ENCODE results near the gene TMTC3. TPM values are rescaled to one million over a fixed set of nuclear protein-coding genes. Genes with fewer than 3 reads are reported as not detected.

TMTC3 gene
- polyA plus RNA-seq, 1 of the 3 experiments (the other 2 are of a cell fraction), result 2.8 TPM

- no peak overlapping the region for H2AFZ ChIP-seq (ENCODE audit: low read depth)
- ChIA-PET CTCF (interaction anchor here (1.4 kb wide), 1 partner anchor 789 kb away, joined by 4 read pairs; no protein-coding TSS in a partner anchor), POLR2A (no interaction called here)
- no peak overlapping the region for H3K4me2 ChIP-seq
- no peak for DNase-seq
- H3K4me3 ChIP-seq (ENCODE audit: low read depth in 2 of 2, low read length in 1 of 2), result no peak overlapping the region
- H3K4me1 ChIP-seq (ENCODE audit: control insufficient read depth in 1 of 2, insufficient read depth in 2 of 2, low read depth in 1 of 2, low read length in 1 of 2), result no peaks in the 10 kb centered on the region
- WGBS (ENCODE audit: low lambda C conversion rate), result 78% methylated on average over 2 of the region's 2 CpGs
- no peaks in the 10 kb centered on the region for H3F3A ChIP-seq (replicated peaks; ENCODE audit: insufficient read depth)
- H3K9me2 ChIP-seq, result no peaks in the 10 kb centered on the region
- no peak for TF ChIP-seq USF1 (IDR thresholded peaks at IDR 0.05; ENCODE audit: borderline replicate concordance, low read depth)
- no peak for TF ChIP-seq MAX (IDR thresholded peaks at IDR 0.05; ENCODE audit: low read depth)
- TF ChIP-seq ZBTB33 (IDR thresholded peaks at IDR 0.05; ENCODE audit: borderline replicate concordance, low read depth), result no peak
- TF ChIP-seq FOXJ3 (CRISPR knock-in tag; IDR thresholded peaks at IDR 0.05), result no peak
- no peak for TF ChIP-seq MEF2A (IDR thresholded peaks at IDR 0.05; ENCODE audit: borderline replicate concordance, low read depth)
- TF ChIP-seq ELF1 (IDR thresholded peaks at IDR 0.05), result no peak
- no peak for TF ChIP-seq RAD21 (IDR thresholded peaks at IDR 0.05; ENCODE audit: low read length)
- no peak for TF ChIP-seq IRF3 (IDR thresholded peaks at IDR 0.05; ENCODE audit: low read depth, low read length)
- no peak for TF ChIP-seq JUND (IDR thresholded peaks at IDR 0.05)
- no peak for TF ChIP-seq MXI1 (IDR thresholded peaks at IDR 0.05; ENCODE audit: low read depth, low read length)
- TF ChIP-seq USF2 (IDR thresholded peaks at IDR 0.05; ENCODE audit: borderline replicate concordance, low read depth, low read length), result no peak
- no peak for TF ChIP-seq FOXM1 (IDR thresholded peaks at IDR 0.05; ENCODE audit: low read depth)
- no peak for TF ChIP-seq YY1 (IDR thresholded peaks at IDR 0.05; ENCODE audit: low read depth)
- TF ChIP-seq SMC3 (IDR thresholded peaks at IDR 0.05; ENCODE audit: low read depth, low read length), result no peak
- no peak for TF ChIP-seq GABPA (IDR thresholded peaks at IDR 0.05; ENCODE audit: low read depth)
- TF ChIP-seq RCOR1 (IDR thresholded peaks at IDR 0.05; ENCODE audit: low read length), result no peak
- TF ChIP-seq RXRA (IDR thresholded peaks at IDR 0.05; ENCODE audit: borderline replicate concordance, low read depth), result no peak
- no peaks in the 10 kb centered on the region for H3K9me3 ChIP-seq
- H3K9ac ChIP-seq, result no peak overlapping the region
- no peaks in the 10 kb centered on the region for H3K36me3 ChIP-seq (replicated peaks in 1 of 2; ENCODE audit: control insufficient read depth in 1 of 2, insufficient read depth in 2 of 2, low read length in 1 of 2)
- no peaks in the 10 kb centered on the region for H4K20me1 ChIP-seq (ENCODE audit: insufficient read depth)
- no peaks in the 10 kb centered on the region for H3K79me2 ChIP-seq (ENCODE audit: insufficient read depth)
- no peak overlapping the region for H3K27ac ChIP-seq (ENCODE audit: low read depth in 2 of 2, low read length in 1 of 2)
- no peaks in the 10 kb centered on the region for H3K27me3 ChIP-seq (ENCODE audit: insufficient read depth)
Observed at GRCh38 chr12:88230271-88230670, 88.2 kb downstream of the TMTC3 start.

Measured in SK-N-SH (cell line).